Measurements from ENCODE around the gene ITIH5.

ITIH5 gene

DNA sequence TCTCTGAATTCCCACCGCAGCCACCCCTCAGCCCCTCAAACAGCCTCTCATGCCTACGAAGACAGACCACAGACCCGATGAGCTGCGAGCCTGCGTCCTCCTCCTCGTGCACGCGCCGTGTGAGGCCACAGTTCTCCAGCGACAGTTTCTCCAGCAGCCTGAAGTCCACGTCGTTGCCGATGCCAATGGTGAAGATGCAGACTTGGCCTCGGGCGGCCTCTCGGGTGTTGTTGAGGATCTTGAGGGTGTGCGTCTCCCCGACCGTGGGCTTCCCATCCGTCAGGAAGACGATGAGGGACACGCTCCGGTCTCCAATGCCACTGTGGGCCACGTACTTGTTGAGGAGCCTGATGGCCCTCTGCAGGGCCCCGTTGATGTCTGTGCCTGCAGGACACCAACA, 87.1 kb downstream of the ITIH5 start:
- no peak for DNase-seq

GRCh38 chr10:7577579-7577978, 89.2 kb downstream of the ITIH5 start:
- DNase-seq = no peak

GRCh38 chr10:7577176-7577575, 89.6 kb downstream of the ITIH5 start:
- DNase-seq = no peak

DNA sequence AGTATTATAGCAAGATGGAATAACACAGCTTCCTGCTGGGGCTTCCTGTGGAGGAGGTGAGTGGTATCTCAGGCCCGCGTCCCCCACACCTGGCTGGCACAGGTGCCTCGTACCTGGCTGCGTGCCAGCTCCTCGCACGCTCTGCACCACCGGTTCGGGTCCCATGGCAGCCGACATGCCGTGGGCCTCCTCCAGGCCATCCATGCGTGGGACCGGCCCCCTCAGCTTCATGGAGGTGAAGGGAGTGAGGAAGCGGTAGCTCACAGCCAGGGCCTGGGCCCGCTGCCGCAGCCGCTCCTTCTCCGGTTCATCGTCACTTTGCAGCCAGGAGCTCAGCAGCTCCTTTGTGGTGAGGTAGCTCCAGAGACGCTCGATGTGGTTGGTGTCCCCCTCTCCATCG, 90.4 kb downstream of the ITIH5 start:
- no peak for DNase-seq

DNA sequence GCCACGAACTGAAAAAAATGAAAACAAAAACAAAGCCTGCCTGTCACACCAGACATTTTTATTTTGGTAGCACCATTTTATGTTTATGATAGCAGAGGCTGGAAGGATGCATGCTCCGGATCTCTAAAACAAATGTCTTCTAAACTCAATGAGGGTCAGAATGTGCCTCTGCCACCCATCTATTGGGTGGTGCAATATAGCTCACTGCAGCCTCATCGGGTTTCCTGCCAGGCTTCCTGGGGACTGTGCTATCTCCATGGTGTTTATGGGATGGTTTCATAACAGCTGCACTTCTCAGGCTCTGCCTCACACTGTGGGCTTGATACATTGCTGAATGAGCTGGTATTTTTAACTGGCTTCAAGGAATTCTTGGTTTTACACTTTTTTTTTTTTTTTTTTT, 94.4 kb downstream of the ITIH5 start:
- DNase-seq = no peak

- no peak for DNase-seq
Observed at GRCh38 chr10:7571981-7572380, 94.8 kb downstream of the ITIH5 start.

GRCh38 chr10:7567911-7568620, 98.7 kb downstream of the ITIH5 start:
- no peak for DNase-seq

DNA sequence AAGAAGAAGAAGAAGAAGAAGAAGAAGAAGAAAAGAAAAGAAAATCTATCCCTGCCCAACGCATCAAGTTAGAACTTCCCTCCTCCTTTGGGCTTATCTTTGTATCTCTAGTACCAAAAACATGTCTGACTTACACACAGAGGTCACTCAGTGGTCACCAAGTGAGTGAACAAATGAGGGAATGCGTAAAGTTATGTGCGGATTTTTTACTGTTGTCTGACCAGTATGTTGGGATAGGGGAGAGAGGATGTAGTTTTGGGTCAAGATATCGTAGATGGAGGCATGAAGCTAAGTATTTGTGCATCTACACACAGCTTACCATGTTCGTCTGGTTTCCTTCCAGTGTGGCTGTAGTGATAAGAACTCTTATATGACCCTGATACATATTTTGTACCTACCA, 99.9 kb downstream of the ITIH5 start:
- no peak for DNase-seq

GRCh38 chr10:7565871-7566270, 100.9 kb downstream of the ITIH5 start:
- DNase-seq = no peak

DNA sequence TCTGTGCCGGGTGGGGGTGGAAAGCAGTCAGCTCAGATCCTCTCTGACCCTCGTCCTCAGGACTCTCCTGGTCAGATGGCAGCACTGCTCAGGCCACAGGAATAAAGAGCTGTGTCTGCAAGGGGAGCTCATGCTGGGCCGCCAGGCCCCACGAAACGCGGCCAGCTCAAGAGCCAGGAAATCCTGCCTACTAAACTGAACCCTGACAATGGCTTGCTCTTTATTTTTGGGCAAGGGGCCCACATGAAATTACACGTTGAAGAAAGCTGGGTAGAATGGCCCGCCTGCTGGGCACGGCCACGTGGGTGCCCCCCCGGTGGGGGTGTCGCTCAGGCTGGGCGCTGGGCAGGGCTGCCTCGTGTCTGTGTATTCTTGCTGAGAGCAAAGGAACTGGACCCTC, 103.0 kb downstream of the ITIH5 start:
- DNase-seq = no peak

- no peak for DNase-seq
Observed at GRCh38 chr10:7563368-7563767, 103.4 kb downstream of the ITIH5 start.

GRCh38 chr10:7561985-7562384, 104.8 kb downstream of the ITIH5 start:
- no peak for DNase-seq

GRCh38 chr10:7561216-7561893, 105.4 kb downstream of the ITIH5 start:
- DNase-seq = no peak

- DNase-seq = no peak
Observed at GRCh38 chr10:7560519-7560918, 106.2 kb downstream of the ITIH5 start.

GRCh38 chr10:7559386-7559785, 107.4 kb downstream of the ITIH5 start:
- no peak for DNase-seq

DNA sequence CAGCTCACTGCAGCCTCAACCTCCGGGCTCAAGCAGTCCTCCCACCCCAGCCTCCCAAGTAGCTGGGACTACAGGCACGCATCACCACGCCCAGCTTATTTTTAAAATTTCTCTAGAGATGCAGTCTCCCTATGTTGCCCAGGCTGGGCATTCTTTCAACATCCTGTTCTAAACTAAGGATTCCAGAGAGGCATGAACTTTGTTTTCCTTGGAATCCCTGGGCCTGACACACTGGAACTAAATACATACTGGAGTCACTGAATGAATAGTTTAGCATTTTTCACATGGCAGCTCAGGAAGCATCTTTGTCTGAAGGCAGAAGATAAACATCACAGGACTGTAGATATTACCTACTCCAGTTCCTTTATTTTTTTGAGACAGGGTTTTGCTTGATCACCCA, 108.7 kb downstream of the ITIH5 start:
- DNase-seq = no peak

DNA sequence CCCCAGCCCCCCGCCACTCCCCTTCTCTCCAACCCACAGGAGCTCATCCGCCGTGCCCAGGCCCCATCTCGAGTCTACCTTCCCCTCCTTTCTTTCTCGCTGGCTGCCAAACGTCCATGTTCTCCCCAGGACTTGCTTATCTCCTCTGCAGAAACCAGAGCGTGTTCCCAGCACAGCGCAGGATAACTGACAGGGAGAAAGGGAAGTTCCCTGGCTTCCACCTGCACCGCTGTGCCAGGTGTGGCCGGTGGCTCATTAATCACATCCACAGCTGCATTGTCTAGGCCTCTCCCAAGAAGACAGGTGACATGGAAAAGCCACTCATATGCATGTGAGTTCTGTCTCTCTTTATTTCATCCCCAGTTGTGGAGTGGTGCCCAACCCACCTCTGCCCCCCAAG, 113.2 kb downstream of the ITIH5 start:
- DNase-seq = no peak

- DNase-seq = no peak
Observed at GRCh38 chr10:7551950-7552716, 114.6 kb downstream of the ITIH5 start.

- DNase-seq = no peak
Observed at GRCh38 chr10:7551289-7551688, 115.5 kb downstream of the ITIH5 start.

DNA sequence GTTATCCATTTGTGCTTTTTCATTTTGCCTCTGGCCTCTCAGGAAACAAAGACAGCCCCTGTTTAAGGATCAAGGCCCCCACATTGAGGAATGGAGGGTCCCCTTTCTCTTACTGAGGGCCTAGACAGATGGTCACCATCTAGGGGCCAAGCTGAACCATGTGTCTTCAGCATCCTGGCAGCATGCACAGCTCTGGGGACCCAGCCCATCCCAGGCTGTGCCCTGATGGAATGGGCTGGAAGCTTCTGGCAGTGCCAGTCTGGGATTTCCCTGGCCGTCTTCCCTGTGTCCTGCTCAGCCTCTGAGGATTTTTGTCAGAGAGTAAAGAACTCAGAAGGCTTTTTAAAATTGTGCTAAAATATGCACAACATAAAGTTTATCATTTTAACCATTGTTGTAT, 116.8 kb downstream of the ITIH5 start:
- DNase-seq = no peak

DNA sequence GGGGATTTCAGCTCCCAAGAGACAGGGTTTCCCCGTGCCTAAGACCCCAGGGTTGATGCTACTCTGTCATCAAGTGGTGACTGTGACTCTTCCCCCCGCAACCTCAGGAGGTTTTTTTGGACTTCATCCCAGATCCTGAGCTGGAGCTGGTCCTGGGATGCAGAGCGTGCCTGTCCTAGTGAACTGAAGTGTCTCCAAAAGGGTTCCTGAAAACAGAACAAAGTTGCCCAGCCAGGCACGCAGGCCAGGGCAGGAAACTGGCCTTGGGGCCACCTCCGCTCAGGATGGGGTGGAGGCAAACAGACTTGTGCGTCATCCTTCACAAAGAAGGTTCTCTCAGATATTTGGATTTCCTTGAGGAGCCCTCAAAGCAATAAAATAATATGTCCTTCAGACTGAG, 118.9 kb downstream of the ITIH5 start:
- no peak for DNase-seq

- DNase-seq = no peak
Observed at GRCh38 chr10:7547206-7547605, 119.6 kb downstream of the ITIH5 start.

DNA sequence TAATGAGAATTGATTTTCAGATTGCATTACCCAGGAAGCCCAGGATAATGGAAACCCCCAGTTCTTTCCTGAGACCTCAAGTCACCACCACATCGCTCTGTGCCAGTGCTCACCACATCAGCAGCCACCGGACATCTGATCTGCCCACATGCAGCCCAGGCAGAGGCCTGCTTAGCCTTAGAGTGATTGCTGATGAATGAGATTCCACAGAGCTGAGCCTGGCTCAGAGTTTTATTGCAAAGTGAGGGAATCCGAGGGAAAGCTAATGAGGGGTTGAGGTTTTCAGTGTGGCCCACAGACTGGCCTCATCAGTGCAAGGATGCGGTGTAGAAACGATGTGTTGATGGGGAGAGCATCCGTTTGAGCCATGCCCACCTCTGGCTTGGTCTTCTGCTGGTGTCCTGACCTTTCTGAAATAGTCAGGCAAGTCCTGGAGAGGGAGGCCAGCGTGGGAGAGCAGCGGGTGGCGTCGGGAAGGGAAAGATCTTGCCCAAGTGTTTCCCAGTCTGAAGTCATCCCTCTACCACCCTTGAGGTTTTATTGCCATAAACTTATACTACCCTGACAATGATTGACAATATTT, 120.3 kb downstream of the ITIH5 start:
- DNase-seq = no peak

- no peak for DNase-seq
Observed at GRCh38 chr10:7545792-7546191, 121.0 kb downstream of the ITIH5 start.

Data from activated effector memory CD4-positive, alpha-beta T cell treated with Interleukin-2 at 50 U/mL for 16 hours (primary cell).